Bronchial epithelial cell (primary cell): ENCODE results near the gene INPP5E. TPM values are rescaled to one million over a fixed set of nuclear protein-coding genes. Genes with fewer than 3 reads are reported as not detected.

Experiments used
- DNase-seq: peaks from one replicate; pipeline ENCODE4 v3.0.0-alpha.2; 2010; ENCODE audit warnings: low read depth
- FAIRE-seq: peaks from 2 replicates; lab custom pipeline; 2011; peaks lifted over from hg19 to GRCh38; lab: Jason Lieb, UNC
- H3K27me3 ChIP-seq: 2 replicates; pipeline ENCODE4 v1.5.1; 2011; ENCODE audit warnings: low read length; ENCODE audit not compliant: control insufficient read depth, insufficient read depth
- H3K36me3 ChIP-seq: 2 replicates; pipeline ENCODE4 v1.5.1; 2011; ENCODE audit warnings: low read length; ENCODE audit not compliant: control insufficient read depth, insufficient read depth
- H3K4me3 ChIP-seq: 2 replicates; pipeline ENCODE4 v1.5.1; 2011; ENCODE audit warnings: mild to moderate bottlenecking, low read depth, low read length, control low read depth
- CTCF ChIP-seq: IDR thresholded peaks from 2 replicates; pipeline ENCODE4 v1.5.1; 2011; ENCODE audit warnings: mild to moderate bottlenecking, moderate library complexity, low read length, control low read depth, inconsistent platforms; ENCODE audit not compliant: insufficient read depth, severe bottlenecking
- total RNA-seq: library from RNA; depleted of rRNA; stranded (reverse); fragments of >200 nt; gene quantifications from 2 replicates; pipeline ENCODE4 v1.2.1, GENCODE V29; 2014

Gene INPP5E
- total RNA-seq, 1 donor from 2014 or later = 2.4 TPM

GRCh38 chr9:136400038-136400834, 39.4 kb downstream of the INPP5E start, which contains the start of gene SNAPC4:
Gene SNAPC4, minus strand, starts transcription at chr9:136400170. Its CDS starts 1,742 bp downstream, at chr9:136398428.
- no peaks in the 10 kb centered on the region for H3K27me3 ChIP-seq
- FAIRE-seq (no peak), DNase-seq (peak; percentile 67)
- H3K4me3 ChIP-seq = peak within 1 kb of the TSS; percentile 87
- H3K36me3 ChIP-seq = peaks cover 37% of the 10 kb centered on the region
- peak; percentile 88 for TF ChIP-seq CTCF

- H3K4me3 ChIP-seq = peak overlapping the region; percentile 87
- FAIRE-seq (no peak), DNase-seq (peak; percentile 7)
- no peaks in the 10 kb centered on the region for H3K27me3 ChIP-seq
- TF ChIP-seq CTCF = no peak
- H3K36me3 ChIP-seq = peaks cover 38% of the 10 kb centered on the region
Measured at GRCh38 chr9:136399176-136400037, 40.2 kb downstream of the INPP5E start.

- Histone ChIP-seq H3K4me3 (no peak overlapping the region), H3K36me3 (peaks cover 39% of the 10 kb centered on the region), H3K27me3 (no peaks in the 10 kb centered on the region)
- no peak for TF ChIP-seq CTCF
- no peak for DNase-seq
- no peak for FAIRE-seq
Measured at GRCh38 chr9:136398286-136398685, 41.4 kb downstream of the INPP5E start.

- peaks cover 45% of the 10 kb centered on the region for H3K36me3 ChIP-seq
- no peak for TF ChIP-seq CTCF
- no peak for FAIRE-seq
Measured at GRCh38 chr9:136397643-136398042, 42.0 kb downstream of the INPP5E start.

GRCh38 chr9:136396219-136396515, 43.5 kb downstream of the INPP5E start:
- no peak overlapping the region for H3K4me3 ChIP-seq
- no peak for FAIRE-seq
- no peak for TF ChIP-seq CTCF
- H3K36me3 ChIP-seq = peaks cover 53% of the 10 kb centered on the region
- no peaks in the 10 kb centered on the region for H3K27me3 ChIP-seq
- no peak for DNase-seq

More at GRCh38 chr9:136397643-136398042, 42.0 kb downstream of the INPP5E start:
- Histone ChIP-seq H3K27me3 (no peaks in the 10 kb centered on the region), H3K4me3 (no peak overlapping the region)
- DNase-seq = no peak
